NCI-H2171 (cell line): ENCODE measurements around the gene TUBA3D.
A peak's percentile ranks its signal among the peaks of the same experiment; 100 is the strongest.
"Not testable (repeated sequence)": the region's sequence is repeated elsewhere in the genome, so short reads cannot be mapped to it uniquely, and the experiment has no call there.

ENCODE experiments used
- DNase-seq: peaks from one replicate; lab custom pipeline; 2025; lab: John Stamatoyannopoulos, UW

Gene TUBA3D

GRCh38 chr2:131483981-131484820 is 8.3 kb downstream of the TUBA3D start:
- not testable (repeated sequence) for DNase-seq

- DNase-seq: not testable (repeated sequence)
These were observed 9.1 kb downstream of the TUBA3D start for GRCh38 chr2:131484906-131485460.

GRCh38 chr2:131486201-131486902 is 10.4 kb downstream of the TUBA3D start:
- not testable (repeated sequence) for DNase-seq

- DNase-seq: peak; percentile 77
These were observed 12.6 kb downstream of the TUBA3D start for GRCh38 chr2:131488306-131489205.

DNA sequence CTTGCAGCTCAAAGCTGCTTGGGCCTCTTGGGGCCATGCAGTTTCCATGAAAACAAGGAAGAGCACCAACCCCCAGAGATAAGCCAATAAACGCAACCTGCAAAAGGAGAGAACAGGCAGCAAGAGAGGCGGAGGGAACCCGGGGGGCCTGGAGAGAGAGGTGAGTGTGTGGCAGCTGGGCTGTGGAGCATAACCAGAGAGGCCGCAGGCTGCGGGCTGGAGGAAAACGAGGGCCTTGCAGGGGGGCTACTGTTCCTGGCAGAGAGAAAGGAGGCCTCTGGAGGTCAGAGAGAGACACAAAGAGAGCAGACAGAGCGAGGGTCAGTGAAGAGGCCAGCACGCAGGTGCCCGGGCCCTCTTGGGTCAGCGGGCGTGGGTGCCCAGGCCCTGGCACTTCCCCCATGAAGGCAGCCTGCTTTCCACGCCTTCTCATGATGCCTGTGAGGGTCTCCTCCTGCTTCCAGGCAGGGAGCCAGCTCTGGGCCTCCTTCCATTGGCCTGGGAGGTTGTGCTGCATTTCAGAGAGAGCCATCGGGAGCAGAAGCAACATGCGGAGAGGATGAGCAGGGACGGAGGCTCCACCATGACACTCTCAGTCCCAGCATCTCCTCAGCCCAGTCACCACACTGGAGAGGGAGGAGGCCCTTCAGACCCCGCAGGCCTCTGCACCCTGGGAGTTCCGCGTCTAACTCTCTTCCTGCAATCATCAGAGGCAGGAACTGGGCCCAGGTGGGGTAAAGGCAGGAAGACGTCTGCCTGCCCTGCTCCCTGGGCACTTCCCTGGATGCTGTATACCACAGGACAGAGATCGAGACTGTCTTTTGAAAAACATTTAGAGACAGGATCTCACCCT is 14.9 kb downstream of the TUBA3D start:
- not testable (repeated sequence) for DNase-seq

DNA sequence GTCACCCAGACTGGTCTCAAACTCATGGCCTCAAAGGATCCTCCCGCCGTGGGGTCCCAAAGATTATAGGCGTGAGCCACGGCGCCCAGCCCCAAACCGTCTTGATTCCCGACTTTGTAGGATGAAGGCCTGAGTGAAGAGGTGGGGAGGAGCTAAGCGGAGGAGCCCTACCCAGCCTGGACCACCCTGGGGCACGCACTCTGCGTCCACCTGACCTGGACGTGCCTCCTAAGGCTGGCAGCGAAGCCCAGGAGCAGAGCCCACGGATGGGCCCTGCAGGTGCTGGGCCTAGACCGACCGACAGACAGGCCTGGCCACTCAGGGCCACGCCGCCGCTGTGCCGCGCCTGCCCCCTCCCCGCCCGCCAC is 15.5 kb downstream of the TUBA3D start:
- not testable (repeated sequence) for DNase-seq

DNA sequence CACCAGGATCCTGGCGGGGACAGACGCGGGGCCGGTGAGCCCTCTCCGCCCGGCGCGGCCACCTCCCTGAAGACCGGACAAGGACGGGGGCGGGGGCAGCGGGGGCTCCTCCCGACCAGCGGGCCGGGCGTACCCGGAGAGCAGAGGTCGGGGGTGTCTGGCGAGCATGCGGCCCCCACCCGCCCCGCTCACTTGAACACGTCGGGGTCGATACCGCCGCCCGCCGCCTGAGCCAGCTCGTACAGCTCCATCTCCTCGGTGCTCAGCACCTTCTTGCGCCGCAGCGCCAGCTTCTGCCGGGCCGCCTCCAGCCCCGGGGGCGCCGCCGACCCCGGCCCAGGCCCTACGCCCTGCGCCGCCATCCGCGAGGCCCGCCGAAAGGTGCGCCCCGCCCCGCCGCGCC is 16.1 kb downstream of the TUBA3D start, which contains the start of gene MZT2A:
Gene MZT2A, minus strand, starts transcription at position 383 of the 403 bp plus-strand sequence. Its CDS starts 21 bp downstream, at position 362.
- DNase-seq: not testable (repeated sequence)

DNA sequence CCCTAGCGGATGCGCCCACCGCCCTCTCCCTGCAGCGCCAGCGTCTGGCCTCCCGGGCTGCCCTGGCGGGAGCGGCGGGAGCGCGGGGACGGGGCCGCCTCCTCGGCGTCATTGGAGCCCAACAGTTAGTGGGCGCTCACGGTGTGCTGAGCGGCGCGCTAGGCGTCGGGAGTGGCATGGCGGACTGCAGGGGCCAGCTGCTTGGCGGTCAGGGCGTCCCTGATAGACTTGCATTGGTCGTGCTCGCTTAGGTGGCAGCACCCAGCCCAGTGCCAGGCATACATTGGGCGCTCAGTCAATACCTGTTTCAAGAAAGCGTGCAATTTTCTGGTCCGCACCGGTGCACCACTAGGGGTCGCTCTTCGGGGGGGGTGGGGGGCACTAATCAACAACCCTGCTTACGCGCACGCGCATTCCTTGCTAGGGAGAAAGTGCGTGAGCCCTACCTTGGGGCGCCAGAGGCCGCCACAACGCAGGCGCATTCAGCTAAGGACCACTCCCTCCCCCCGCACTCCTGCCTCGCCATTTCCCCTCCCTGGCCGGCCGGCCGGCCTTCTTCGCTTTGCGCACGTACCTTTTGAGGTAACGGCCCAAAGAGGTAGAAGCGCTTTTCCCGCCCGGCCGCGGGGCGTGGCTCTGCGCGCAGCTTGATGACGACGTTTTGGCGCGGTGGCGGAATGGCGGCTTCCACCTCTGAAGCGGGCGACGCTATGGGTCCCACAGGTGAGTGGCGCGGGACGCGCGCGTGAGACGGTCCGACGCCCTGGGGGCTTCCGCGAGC is 16.7 kb downstream of the TUBA3D start:
- DNase-seq: peak; percentile 96

- DNase-seq: no peak
These were observed 17.5 kb downstream of the TUBA3D start for GRCh38 chr2:131493199-131493968.

GRCh38 chr2:131495506-131495905 is 19.6 kb downstream of the TUBA3D start:
- DNase-seq: not testable (repeated sequence)

DNA sequence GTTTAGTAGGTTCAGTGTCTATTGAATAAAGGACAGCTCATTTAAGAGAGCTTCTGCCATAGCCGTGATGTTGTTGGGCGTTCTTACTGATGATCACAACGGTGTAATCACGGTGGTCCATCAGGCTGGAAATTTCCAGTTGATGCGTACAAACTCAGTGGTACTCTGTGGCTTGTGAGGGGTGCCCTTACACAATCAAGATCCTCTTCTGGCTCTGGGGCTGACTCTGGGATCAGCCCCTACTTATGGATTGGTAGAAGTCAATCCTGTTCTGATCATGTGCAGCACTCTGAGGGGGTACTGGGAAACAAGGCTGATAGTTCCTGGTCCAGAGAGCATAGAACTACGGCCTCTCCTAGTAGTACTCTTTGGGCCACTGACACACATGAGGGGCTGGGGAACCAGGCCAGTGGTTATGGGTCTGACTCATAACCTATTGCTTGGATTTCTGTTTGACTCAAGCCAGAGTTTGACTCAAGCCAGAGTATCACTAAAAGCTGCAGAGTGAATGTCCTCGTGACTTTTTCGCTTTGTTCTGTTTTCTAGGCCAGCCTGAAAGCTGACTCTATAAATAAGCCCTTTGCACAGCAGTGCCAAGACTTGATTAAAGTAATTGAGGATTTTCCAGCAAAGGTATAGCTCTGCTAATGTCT is 22.5 kb downstream of the TUBA3D start:
- not testable (repeated sequence) for DNase-seq

DNA sequence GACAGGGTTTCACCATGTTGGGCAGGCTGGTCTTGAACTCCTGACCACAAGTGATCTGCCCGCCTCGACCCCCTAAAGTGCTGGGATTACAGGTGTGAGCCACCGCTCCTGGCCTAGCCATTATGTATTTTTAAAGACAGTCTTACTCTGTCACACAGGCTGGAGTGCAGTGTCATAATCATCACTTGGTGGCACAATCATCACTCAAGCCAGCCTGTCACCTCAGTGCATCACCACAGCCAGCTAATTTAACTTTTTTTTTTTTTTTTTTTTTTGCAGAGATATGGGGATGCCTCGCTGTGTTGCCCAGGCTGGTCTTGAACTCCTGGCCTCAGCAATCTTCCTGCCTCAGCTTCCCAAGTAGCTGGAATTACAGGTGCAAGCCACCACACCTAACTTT is 27.7 kb downstream of the TUBA3D start:
- DNase-seq: not testable (repeated sequence)

- not testable (repeated sequence) for DNase-seq
These were observed 28.3 kb downstream of the TUBA3D start for GRCh38 chr2:131504082-131504750.

- no peak for DNase-seq
These were observed 33.7 kb downstream of the TUBA3D start for GRCh38 chr2:131509615-131510014.

DNA sequence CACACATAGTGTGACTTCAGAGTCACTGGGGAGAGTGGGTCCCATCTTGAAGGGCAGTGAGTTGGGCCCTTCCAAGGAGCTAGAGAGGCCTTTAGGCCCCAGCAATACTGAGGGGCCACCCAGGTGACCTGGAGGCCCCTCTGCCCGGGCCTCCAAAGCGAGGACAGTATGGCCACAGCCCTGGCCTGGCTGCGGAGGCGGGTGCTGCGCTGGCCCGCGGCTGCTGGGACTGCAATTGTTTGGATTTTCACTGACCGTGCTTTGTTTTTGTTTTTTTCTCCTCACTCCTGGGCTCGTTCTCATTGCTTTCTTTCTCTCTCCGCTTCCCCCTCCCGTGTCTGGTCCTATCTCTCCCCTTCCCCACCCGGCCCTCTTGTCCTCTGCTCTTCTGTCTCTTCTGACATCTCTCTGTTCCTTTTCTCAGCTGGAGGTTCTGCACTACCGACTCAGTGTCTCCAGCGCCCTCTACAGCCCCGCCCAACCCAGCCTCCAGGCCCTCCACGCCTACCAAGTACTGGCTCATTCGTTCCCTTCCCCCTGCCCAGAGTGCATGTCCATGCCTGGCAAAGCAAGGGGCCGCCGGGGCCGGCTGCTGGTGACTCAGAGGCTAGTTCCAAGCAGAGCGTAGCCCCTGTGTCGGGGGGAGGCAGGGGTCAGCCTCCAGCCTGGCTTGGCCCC is 35.5 kb downstream of the TUBA3D start:
- DNase-seq: not testable (repeated sequence)

GRCh38 chr2:131511969-131512870 is 36.3 kb downstream of the TUBA3D start:
- DNase-seq: not testable (repeated sequence)
